GM19239 (cell line): ENCODE results near the gene BMPR1A.
"Not testable (repeated sequence)": the region's sequence is repeated elsewhere in the genome, so short reads cannot be mapped to it uniquely, and the experiment has no call there.

Experiments used
- DNase-seq: peaks from one replicate; pipeline ENCODE4 v3.0.0; 2011; ENCODE audit warnings: low spot score; ENCODE audit not compliant: insufficient read length
- FAIRE-seq: peaks from 2 replicates; lab custom pipeline; 2011; peaks lifted over from hg19 to GRCh38; lab: Jason Lieb, UNC

Gene BMPR1A

GRCh38 chr10:86830043-86830591 is 73.7 kb downstream of the BMPR1A start:
- FAIRE-seq: no peak
- DNase-seq: no peak

DNA sequence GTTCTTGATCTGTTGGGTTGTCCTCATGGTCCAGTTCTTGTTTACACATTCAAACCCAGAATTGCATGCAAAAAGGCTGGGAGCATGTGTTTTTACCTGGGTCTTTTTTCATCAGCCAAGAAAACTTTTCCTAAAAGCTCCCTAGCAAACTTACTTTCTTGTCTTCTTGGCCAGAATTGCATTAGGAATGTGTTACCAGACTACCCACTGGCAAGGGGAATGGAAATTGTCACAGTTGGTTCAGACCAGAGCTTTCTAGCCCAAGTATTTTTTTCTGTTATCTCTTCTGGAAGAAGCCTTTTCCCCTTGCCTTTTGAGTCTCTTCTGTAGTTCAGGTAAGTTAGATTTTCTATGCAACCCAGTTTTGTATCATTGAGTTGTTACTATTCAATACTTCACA is 77.5 kb downstream of the BMPR1A start:
- FAIRE-seq (no peak), DNase-seq (no peak)

GRCh38 chr10:86836044-86836443 is 79.6 kb downstream of the BMPR1A start:
- FAIRE-seq (no peak), DNase-seq (no peak)

DNA sequence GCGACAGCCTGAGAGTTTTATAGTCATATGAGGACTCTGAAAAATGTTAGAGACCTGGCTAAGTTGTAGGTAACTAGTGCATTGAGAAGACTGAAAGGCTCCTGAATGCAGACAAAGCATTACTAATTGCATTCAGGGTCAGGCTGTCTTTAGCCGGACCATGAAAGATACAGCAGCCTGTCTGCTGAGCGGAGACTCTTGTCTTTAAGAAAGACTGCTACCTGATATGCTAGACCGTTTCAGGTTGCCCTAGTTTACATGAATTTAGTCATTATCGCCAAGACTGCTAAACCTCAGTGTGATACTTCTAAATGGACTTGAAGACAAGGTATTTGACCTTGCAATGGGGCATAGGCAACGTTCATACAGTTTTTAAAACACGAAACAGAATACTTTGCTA is 81.2 kb downstream of the BMPR1A start:
- DNase-seq (no peak), FAIRE-seq (no peak)

- FAIRE-seq (no peak), DNase-seq (no peak)
Observed at GRCh38 chr10:86840498-86840897, 84.1 kb downstream of the BMPR1A start.

DNA sequence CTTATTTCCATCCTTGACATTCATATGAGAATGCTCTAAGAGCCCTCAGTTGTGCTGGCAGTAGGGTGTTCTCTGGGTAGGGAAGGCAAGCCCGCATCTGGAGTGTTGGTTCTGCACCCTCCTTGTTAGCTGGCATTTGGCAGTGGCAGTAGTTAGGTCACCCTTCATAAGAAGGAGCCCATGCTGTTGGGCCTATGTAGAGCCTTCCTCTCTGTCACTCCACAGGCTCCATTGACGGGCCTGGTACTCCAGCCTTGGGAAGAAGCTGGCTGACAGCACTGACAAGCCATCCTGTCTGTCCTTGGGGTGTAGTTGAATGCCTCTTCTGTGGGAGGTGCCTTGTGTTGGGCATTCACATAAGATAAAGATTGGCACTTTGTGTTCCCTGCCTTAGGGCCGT is 89.7 kb downstream of the BMPR1A start:
- FAIRE-seq: no peak

GRCh38 chr10:86848747-86849146 is 92.3 kb downstream of the BMPR1A start:
- no peak for DNase-seq

More for the DNA sequence above, 89.7 kb downstream of the BMPR1A start:
- no peak for DNase-seq

DNA sequence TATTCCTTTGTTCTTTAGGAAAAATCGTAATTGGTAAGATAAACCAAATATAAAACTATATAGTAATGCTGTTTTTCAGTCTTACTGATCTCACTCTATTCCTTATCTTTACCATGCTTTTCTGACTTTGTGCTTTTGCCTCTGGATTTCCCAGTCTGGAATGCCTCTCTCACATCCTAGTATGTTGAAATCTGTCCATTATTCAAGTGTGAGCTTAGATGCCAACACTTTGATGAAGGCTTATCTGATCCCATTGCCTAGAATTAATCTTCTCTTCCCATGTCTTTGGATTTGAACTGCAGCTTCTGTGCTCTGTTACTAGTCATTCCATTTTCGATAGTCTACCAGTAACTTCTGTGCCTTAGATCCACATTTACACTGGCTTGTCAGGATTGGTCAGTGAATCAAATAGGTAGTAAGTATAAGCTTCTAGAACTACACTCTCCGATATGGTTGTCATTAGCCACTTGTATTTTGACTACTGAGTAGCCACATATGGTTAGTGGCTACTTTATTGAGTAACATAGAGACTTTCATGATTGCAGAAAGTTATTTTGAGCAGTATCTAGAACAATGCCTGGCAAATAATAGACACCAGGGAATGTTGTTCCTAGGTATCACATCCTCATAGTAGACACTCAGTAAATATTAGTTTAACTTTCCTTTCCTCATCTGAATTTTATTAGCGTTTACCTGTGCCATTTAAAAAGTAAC is 92.9 kb downstream of the BMPR1A start:
- DNase-seq (no peak), FAIRE-seq (peak; percentile 39)

More at GRCh38 chr10:86848747-86849146, 92.3 kb downstream of the BMPR1A start:
- FAIRE-seq: no peak

- FAIRE-seq (no peak), DNase-seq (no peak)
Observed at GRCh38 chr10:86850481-86850880, 94.1 kb downstream of the BMPR1A start.

- DNase-seq (no peak), FAIRE-seq (no peak)
Observed at GRCh38 chr10:86851328-86852207, 95.1 kb downstream of the BMPR1A start.

GRCh38 chr10:86853582-86853981 is 97.2 kb downstream of the BMPR1A start:
- not testable (repeated sequence) for FAIRE-seq, DNase-seq

DNA sequence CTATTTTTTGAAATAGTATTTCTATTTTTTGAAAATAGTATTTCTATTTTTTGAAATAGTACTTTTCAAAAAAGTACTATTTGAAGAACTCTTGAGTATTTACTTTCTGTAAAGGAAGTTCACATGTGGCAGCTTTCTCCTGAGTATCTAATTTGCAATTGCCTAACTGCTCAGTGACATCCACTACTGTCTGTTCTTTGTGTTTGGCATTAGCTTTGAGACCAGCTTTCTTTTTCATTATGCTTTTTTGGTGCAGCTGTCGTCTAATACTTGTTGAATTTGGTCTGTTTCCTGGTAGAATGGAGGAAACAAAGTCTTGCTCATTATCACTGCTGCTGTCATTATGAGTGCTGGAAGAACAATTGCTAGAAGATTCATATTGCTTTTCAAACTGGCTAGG is 99.1 kb downstream of the BMPR1A start:
- no peak for FAIRE-seq
- no peak for DNase-seq

GRCh38 chr10:86856156-86856555 is 99.7 kb downstream of the BMPR1A start:
- DNase-seq: no peak
- no peak for FAIRE-seq

GRCh38 chr10:86857128-86857721 is 100.8 kb downstream of the BMPR1A start:
- FAIRE-seq: no peak

DNA sequence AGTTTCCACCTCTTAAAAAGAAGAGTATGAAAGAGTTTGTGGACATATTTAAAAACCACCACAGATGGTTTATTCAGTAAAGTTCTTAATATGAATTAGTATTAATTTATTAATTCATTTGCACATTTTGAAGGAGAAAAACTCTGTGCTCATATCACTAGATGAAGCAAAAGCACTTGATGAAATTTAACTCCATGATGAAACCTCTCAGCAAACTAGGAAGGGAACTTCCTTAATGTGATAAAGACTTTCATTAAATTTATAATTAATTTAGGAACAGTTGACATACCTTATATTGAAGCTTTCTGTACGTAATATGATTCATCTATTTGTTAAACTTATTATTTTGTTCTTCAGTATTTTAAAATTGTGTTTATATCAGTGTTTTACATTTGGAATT is 101.6 kb downstream of the BMPR1A start:
- FAIRE-seq (no peak), DNase-seq (no peak)

More at GRCh38 chr10:86857128-86857721, 100.8 kb downstream of the BMPR1A start:
- DNase-seq: no peak

- FAIRE-seq: no peak
- no peak for DNase-seq
Observed at GRCh38 chr10:86861351-86861750, 104.9 kb downstream of the BMPR1A start.

DNA sequence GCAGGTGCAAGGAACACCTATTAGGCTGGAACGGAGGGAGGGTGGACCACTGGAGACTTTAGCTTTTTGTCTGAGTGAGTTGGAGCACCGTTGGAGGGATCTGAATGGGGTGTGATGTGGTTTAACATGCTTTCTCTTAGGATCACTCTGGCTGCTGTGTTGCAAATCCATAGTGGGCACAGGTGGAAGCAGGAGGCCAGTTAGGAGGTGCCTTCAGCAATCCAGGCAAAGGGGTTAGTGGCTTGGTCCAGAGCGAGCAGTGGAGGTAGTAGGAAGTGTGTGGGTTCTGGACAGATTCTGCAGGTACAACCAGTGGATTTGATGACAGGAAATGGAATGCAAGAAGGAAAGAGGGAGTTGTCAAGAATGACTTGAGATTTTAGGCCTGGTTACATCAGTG is 106.0 kb downstream of the BMPR1A start:
- DNase-seq: no peak
- no peak for FAIRE-seq

DNA sequence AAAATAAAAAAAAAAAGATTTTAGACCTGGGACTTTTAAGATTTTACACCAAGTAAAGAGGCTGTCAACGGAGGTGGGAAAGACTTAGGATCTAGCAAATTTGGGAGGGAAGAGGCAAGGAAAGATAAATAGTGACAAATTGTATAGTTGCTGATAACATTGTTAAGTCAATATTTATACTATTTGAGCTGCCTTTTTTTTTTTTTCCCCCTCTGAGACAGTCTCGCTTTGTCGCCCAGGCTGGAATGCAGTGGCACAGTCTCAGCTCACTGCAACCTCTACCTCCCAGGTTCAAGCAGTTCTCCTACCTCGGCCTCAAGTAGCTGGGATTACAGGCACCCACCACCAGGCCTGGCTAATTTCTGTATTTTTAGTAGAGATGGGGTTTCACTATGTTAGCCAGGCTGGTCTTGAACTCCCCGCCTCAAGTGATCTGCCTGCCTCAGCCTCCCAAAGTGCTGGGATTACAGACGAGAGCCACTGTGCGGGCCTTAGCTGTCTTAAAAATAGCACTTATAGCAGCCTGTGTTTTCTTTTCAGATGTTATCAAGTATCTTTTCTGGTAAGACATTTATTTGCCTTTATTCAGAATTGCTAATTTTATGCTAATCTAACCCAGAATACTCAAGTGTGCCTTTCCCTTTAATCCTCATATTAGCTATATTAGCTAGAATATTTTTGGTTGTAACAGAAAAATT is 106.5 kb downstream of the BMPR1A start:
- no peak for FAIRE-seq
- DNase-seq: no peak

GRCh38 chr10:86863484-86863842 is 107.0 kb downstream of the BMPR1A start:
- DNase-seq: no peak
- no peak for FAIRE-seq
